Activated CD4-positive, alpha-beta T cell treated with anti-CD3 and anti-CD28 coated beads, Interleukin-2, amount 50 U/mL, for 1 hour (primary cell): ENCODE measurements around the gene USP51.
"Not testable (repeated sequence)": the region's sequence is repeated elsewhere in the genome, so short reads cannot be mapped to it uniquely, and the experiment has no call there.

Source experiments
- DNase-seq: peaks from one replicate; pipeline ENCODE4 v3.0.0-alpha.2; 2020

Gene USP51

DNA sequence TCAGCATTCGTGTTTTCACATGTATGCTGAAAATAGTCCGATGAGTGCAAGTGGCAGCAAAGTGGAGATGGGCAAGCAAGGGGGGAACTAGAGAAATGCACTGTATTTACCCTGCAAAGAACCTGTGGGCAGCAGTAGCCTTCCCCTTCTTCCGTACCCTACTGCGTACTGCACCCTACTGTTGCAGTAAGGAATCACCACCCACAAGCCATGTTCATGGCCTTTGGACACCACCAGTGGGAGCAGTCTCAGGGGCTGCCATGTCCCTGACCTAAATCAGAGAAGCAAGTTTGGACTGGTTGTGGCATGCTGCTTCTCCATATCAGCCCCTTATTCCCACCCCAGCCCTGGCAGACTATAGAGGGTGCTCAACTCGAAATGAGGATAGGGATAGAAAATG is 25.6 kb downstream of the USP51 start:
- not testable (repeated sequence) for DNase-seq

DNA sequence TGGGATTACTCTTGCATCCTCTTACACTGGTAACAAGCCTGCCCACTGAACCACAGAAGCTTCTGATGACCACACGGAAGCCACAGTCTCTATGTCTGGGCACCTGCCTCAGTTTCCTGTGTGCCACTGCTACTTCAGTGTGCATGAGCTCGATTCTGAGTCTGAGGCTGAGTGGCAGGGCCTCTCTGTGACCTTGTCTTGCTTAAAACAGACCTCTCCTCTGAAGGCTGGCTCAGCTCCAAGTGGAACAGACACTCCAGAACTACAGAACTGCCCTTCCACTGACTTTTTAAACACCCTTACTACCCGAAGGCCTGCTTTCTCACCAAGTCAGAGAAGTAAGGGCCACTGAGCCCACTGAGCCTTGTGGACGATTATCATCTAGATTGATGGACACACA is 29.7 kb downstream of the USP51 start:
- not testable (repeated sequence) for DNase-seq

DNA sequence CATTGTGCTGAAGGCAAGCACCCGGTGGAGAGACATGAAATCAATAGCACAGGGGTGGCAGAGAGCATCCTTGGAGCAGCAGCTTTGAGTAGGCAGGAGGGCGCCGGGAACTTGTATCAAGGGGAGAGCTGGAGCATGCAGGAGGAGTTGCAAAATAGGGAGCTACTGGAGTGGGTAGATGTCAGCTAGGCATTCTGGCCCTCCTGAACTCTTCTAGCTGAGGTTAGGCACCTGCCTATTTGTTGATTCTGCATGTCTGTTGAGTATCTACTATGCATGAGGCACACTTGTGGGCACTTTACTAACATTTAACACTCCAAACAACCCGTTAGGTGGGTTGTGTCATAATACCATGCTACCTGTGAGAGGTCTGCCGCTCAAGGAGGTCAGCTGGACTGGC is 30.2 kb downstream of the USP51 start:
- DNase-seq = not testable (repeated sequence)

DNA sequence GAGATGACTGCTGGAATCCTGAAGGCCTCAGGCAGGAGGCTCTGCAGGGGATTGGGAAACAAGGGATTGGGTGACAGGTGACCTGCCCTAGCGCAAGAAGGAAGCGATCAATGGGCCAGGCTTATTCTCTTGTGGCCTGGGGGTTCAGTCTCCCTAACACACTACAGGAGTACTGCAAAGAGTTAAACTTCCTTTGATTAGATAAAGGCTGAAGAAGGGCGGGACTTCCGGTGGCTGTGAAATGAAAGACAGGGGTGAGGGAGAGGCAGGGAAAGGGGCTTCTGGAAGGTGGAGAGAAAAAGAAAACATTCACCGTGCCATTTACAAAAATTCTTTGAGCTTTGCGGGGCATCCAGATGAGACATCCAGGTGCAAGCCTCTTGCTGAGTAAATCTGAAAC is 33.9 kb downstream of the USP51 start:
- not testable (repeated sequence) for DNase-seq

DNA sequence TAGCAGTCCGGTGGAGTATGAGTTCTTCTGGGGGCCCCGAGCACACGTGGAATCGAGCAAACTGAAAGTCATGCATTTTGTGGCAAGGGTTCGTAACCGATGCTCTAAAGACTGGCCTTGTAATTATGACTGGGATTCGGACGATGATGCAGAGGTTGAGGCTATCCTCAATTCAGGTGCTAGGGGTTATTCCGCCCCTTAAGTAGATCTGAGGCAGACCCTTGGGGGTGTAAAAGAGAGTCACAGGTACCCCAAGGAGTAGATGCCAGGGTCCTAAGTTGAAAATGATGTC is 36.9 kb downstream of the USP51 start:
- DNase-seq = no peak

DNA sequence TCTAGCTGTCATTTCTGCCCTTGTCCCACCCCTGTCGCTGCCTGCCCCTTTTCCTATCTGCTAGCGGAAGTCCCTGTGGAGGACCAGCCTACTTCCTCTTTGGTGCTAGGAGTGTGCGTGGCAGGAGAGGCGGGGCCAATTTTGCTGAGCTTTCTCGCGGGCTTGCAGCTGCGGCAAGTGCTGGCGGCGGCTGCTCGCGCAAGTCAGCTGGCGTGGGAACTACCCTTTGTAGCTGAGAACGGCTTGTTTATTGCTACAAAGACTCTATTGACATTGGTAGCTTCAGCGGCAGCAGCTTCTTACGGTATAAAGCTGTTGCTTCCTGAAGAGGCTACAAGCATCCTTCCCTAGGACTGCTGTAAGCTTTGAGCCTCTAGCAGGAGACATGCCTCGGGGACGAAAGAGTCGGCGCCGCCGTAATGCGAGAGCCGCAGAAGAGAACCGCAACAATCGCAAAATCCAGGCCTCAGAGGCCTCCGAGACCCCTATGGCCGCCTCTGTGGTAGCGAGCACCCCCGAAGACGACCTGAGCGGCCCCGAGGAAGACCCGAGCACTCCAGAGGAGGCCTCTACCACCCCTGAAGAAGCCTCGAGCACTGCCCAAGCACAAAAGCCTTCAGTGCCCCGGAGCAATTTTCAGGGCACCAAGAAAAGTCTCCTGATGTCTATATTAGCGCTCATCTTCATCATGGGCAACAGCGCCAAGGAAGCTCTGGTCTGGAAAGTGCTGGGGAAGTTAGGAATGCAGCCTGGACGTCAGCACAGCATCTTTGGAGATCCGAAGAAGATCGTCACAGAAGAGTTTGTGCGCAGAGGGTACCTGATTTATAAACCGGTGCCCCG is 37.4 kb downstream of the USP51 start, which contains the start of gene MAGEH1:
MAGEH1 (plus strand) TSS at position 138 of the 843 bp plus-strand sequence; CDS start at position 386, 248 bp downstream.
- DNase-seq = peak; percentile 74

DNA sequence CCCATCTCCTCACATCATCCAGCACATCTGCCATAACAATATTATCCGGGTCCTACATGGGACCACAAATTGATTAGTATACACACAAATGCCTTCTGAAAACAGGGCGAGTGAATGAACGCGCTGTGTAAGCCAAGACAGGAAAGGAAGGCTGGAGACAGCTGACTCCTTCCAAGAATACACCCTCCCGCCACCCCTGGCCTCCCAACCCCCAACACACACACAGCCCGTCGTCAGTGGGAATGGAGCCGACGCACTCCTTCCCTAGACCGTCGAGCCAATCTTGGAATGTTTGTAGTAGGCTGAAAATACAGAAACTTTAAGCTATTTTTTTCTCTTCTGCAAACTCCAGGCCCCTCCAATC is 38.0 kb downstream of the USP51 start:
- DNase-seq = no peak

DNA sequence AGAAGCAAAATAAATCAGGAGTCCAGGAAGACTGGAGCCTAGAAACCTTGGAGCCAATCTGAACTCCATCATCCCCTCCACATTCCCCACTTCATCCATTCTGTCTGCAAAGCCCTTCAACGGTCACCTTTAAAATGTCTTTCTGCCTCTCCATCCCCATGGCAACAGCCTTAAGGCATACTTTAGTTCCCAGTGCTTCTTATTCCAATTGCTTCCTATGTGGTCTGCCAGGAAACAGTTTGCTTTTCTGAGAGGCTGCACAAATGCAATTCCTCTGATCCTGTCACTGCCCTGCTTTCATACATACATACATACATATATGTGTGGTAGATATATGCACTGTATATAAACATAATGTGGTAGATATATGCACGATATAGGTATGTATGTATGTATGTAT is 38.5 kb downstream of the USP51 start:
- DNase-seq = no peak

DNA sequence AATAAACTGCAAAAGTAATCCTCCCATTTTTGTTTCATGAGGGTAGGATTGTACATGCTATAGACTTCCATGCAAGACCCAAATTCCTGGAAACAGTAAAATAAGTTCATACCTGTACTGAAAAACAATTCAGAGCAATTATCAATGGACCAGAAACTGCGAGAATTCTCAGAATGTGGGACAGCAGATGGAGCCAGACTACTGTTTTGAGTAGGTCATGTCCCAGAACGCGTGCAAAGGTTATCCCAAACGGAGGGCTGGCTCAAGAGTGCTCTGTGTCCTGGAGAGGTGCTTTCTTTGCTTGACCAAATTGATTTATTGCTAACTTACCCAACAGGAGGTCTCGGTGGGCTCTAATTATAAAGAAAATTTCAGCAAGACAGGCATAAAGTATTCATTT is 39.4 kb downstream of the USP51 start:
- no peak for DNase-seq

DNA sequence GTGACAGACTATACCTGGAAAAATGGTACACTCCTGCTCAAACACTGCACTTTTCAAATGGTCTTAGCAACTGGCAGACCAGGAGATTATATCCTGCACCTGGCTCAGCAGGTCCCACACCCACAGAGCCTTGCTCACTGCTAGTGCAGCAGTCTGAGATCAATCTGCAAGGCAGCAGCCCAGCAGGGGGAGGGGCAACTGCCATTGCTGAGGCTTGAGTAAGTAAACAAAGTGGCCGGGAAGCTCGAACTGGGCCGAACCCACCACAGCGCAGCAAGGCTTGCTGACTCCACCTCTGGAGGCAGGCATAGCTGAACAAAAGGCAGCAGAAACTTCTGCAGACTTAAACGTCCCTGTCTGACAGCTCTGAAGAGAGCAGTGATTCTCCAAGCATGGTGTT is 46.2 kb downstream of the USP51 start:
- DNase-seq = not testable (repeated sequence)
